Embryonic facial prominence (tissue), 1 donor: ENCODE results near the gene ZNF300.
"Not testable (repeated sequence)": the region's sequence is repeated elsewhere in the genome, so short reads cannot be mapped to it uniquely, and the experiment has no call there.

Source experiments
- DNase-seq: peaks from one replicate; pipeline ENCODE4 v3.0.0-alpha.2; 2016; ENCODE audit errors: extremely low spot score

The ZNF300 gene

DNA sequence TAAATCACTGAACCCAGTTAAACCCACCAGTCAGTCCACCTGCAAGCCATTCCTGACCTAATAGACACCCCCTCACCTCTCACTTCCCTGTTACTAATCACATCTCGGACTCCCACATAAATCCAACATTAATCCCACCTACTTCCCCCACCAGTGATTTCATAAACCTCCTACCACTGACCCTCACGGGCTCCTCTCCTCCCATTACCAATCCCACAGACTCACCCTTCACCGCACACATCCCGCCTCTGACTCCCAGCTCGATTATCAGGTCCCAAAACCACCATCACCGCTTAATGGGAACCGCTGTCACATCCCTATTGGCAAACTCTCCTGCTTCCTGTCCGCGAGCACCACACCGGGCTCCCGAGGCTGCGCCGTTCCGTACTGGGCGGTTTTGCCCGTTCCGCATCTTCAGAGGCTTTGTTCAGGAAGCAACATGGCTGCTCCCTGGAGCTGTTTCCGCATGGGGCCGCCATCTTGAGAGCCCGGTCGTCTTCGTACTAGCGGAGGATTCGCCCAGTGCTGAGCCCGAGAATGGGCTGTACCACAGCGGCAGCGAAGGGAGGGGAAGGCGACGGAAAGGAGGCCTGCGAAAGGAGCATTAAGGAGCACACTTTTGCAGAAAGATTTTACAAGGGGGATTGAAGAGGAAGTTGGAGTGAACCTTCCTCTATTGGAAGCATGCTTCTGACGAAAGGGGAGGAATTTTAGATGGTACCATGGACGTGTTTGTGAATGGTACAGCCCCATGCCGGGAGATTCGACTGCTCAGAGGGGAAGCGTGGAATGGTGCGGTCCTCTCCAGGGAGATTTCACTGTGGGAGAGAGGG is at the start of gene ZNF300:
TSS of gene ZNF300 (minus strand) at position 502 of the 833 bp plus-strand sequence. CDS start 1,825 bp downstream, outside the sequence.
- peak; percentile 93 for DNase-seq

DNA sequence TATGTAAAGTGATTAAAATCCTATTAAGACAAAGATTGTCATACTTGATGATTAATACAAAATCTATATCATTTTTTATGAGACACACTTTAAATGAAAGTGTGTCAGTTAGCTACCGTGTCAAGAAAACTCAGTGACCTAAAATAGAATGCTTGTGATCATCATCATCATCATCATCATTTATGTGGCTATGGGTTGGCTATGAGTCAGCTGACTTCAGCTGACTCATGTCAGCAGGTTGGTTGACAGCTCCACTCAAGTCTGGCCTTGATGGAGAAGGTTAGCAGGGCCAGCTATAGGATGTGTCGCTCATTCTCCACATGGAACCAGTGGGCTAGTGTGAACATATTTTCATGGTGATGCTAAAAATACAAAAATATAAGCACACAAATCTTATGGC is 43.8 kb upstream of the ZNF300 start:
- no peak for DNase-seq

- DNase-seq: peak; percentile 93
Observed at GRCh38 chr5:150946351-150946905, 41.6 kb upstream of the ZNF300 start.

DNA sequence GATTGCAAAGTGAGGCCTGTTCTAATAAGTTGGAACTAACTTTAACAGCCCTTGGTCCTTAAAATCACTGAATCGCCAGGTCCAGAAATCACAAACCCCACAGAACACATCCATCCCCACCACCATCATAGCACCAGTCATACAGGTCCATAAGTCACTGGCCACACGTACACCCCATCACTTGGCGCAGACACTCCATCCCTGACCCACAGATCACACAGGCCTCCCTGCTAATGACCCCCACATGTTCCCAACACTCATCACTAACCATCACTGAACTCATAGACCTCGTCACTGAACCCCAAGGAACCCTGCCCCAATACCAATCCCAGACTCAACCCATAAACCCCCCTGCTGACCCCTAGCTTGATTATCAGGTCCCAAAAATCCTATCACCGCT is 41.2 kb upstream of the ZNF300 start:
- DNase-seq: peak; percentile 6

DNA sequence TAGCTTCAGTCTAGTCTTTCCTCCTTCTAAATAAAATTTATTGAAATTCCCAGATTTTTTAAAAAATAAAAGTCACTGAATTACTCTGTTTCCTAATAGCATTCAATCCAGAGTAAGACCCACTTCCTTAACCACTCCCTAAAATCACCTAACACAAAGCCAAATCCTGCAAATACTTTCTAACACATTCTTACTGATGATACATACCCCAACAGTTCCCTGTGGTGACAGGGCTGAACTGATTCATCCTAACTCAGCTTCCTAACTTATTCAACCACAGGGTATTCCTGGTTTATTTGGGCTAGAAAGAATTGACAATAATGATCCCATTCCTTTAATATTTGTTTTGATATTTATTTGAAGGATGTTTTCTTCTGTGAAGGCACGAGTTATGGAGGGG is 40.7 kb upstream of the ZNF300 start:
- DNase-seq: no peak

GRCh38 chr5:150931368-150931965 is 26.7 kb upstream of the ZNF300 start:
- no peak for DNase-seq

GRCh38 chr5:150918613-150919012 is 13.8 kb upstream of the ZNF300 start:
- no peak for DNase-seq

DNA sequence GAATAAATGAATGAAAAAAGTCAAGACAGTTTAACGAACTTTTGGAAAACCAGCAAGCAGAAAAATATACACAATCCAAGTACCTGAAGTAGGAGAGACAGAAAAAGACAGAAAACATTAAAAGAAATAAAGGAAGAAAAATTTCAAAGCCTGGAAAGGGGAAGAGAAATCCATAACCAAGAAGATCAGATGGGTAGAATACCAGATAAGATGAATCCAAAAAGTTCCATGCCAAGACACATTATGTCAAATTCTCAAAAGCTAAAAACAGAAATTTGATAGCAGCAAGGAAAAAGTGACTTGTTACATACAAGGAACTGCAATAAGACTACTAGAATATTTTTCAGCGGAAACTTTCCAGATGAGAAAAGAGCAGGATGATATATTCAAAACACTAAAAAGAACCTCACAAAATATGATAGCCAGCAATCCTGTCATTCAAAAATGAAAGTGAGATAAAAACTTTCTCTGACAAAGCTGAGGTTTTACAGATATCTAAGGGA is 7.6 kb upstream of the ZNF300 start:
- DNase-seq: no peak

DNA sequence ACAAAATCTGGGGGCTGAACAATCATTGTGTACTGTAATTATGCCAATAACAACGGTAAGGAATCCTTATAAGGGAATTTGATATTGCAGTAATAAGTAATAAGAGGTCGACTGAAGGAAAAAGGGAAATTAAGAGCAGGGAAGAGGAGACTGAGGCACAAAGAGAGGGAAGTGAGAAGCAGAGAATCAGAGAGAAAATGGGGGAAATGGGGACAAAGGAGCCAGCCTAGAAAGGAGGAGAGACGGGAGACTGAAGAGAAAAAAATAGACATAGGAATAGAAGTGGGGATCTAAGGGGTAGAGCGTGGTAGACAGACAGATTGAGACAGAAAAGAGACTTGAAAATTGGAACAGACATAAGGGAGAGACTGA is 518 bp upstream of the ZNF300 start:
- no peak for DNase-seq

- DNase-seq: no peak
Observed at GRCh38 chr5:150901446-150901845, 3.3 kb downstream of the ZNF300 start.

GRCh38 chr5:150895431-150896428 is 9.1 kb downstream of the ZNF300 start:
- DNase-seq: no peak

- no peak for DNase-seq
Observed at GRCh38 chr5:150879358-150879757, 25.4 kb downstream of the ZNF300 start.

DNA sequence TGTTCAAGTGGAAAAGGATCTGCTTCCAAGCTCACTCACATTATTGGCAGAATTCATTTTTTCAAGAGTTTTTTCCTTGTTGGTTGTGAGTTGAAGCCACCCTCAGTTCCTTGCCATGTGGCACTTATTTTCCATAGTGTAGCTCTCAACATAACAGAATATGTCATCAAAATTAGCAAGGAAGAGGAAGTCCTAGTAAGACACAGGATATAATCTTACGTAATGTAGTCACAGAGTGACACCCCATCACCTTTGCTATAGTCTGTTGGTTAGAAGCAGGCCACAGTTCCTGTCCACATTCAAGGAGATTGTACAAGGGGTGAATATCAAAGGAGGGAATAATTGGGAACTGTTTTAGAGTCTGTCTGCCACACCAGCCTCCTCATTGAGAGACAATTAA is 42.7 kb downstream of the ZNF300 start:
- no peak for DNase-seq

GRCh38 chr5:150860246-150860821 is 44.4 kb downstream of the ZNF300 start:
- DNase-seq: no peak

- DNase-seq: not testable (repeated sequence)
Observed at GRCh38 chr5:150856700-150857099, 48.1 kb downstream of the ZNF300 start.

GRCh38 chr5:150853561-150853960 is 51.2 kb downstream of the ZNF300 start:
- no peak for DNase-seq

DNA sequence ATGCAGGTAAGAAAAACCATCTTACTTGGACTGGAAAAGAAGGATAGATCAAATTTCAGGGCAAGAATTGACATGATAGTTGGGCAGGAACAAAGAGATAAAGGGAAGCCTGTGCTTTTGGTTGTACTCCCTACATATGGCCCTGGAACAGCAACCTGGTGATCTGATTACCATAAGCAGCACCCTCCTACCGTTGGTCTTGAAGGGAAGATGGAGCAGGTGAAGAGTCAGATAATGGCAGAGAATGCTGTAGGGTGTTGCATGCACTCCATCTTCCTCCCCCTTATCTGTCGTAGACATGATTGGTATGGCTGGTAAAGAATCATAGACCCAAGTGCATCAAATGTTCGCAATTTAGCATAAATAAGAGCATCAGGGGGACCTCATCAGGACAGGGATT is 53.7 kb downstream of the ZNF300 start:
- DNase-seq: no peak

DNA sequence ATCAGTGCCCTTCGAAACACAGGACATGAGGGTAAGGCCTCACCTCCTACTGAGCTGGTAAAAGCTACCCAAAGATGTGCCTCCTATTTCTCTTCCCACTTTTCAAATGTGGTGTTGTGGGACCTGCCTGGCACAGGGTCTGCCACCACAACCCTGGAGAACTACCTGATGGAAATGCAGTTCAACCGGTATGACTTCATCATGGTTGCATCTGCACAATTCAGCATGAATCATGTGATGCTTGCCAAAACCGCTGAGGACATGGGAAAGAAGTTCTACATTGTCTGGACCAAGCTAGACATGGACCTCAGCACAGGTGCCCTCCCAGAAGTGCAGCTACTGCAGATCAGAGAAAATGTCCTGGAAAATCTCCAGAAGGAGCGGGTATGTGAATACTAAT is 56.5 kb downstream of the ZNF300 start:
- no peak for DNase-seq

GRCh38 chr5:150847334-150847695 is 57.5 kb downstream of the ZNF300 start:
- no peak for DNase-seq

- peak; percentile 75 for DNase-seq
Observed at GRCh38 chr5:150846654-150847333, 58.0 kb downstream of the ZNF300 start.

DNA sequence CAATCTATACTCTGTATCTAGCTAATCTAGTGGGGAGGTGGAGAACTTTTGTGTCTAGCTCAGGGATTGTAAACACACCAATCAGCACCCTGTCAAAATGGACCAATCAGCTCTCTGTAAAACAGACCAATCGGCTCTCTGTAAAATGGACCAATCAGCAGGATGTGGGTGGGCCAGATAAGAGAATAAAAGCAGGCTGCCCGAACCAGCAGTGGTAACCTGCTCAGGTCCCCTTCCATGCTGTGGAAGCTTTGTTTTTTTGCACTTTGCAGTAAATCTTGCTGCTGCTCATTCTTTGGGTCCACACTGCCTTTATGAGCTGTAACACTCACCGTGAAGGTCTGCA is 58.5 kb downstream of the ZNF300 start, which contains the start of gene IRGM:
TSS of gene IRGM (plus strand) at position 214 of the 346 bp plus-strand sequence. CDS start 1,603 bp downstream, outside the sequence.
- not testable (repeated sequence) for DNase-seq
